ENCODE data around the gene MLLT3. TPM values are rescaled to one million over a fixed set of nuclear protein-coding genes. Genes with fewer than 3 reads are reported as not detected.

Gene MLLT3
- total and polyA plus RNA-seq, 8 donors: 6.5 to 48.7 (median 24.4) TPM

DNA sequence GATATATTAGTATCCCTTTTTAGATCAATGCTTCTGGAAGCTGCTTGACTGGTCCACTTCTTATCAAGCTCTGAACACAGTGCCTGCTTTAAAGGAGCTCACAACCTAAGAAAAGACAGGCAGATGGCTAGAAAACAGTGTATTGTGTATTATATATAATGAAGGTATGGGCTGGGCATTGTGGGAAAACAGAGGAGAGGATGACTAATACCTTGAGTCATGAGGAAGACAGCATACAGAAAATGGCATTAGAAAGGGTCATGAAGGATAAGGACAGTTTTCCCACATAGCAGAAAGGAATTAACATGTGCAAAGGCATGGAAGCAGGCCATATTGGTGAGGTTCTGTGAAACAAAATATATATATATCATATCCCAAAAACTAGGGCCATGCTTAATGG, 309.6 kb downstream of the MLLT3 start:
- no peak for DNase-seq
- peaks cover 0 to 3% (median 0%) of the 10 kb centered on the region in 3 donors for H3K27me3 ChIP-seq
- peaks cover 0 to 6% (median 0%) of the 10 kb centered on the region in 4 donors for H3K4me1 ChIP-seq
- intact Hi-C loops (cut with DNase I; ENCODE audit: low total_unique reads): no loop called here
- H3K4me3 ChIP-seq: no peak overlapping the region
- TF ChIP-seq EP300 (IDR thresholded peaks at IDR 0.05): no peak
- no peak for TF ChIP-seq POLR2A (IDR thresholded peaks at IDR 0.05)
- TF ChIP-seq POLR2AphosphoS5 (IDR thresholded peaks at IDR 0.05): no peak
- TF ChIP-seq CTCF (IDR thresholded peaks at IDR 0.05): no peak
- no peaks in the 10 kb centered on the region for H3K9me3 ChIP-seq
- no peak overlapping the region for H3K27ac ChIP-seq
- no peaks in the 10 kb centered on the region for H3K36me3 ChIP-seq

DNA sequence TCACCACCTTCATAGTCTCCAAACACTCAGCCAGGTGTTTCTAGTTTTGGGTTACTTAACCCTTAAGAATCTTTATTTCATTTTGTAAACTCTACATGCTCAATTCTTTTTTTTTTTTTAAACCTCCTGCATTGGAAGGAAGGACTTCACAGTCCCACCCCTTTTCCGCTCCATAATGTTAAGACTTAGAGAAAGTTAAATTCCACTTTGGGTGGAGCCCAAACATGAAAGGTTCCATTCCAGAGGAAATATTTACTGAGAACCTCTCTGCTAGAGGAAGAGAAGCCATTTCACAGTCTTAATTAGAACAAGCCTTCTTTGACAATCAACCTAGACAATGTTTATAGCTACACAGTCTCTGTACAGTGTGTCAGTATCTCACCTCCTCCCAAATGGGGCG, 312.3 kb downstream of the MLLT3 start:
- H3K27ac ChIP-seq: no peak overlapping the region
- H3K9me3 ChIP-seq: no peaks in the 10 kb centered on the region
- intact Hi-C loops (cut with DNase I; ENCODE audit: low total_unique reads): no loop called here
- H3K36me3 ChIP-seq: no peaks in the 10 kb centered on the region
- peaks cover 0 to 4% (median 0%) of the 10 kb centered on the region in 3 donors for H3K27me3 ChIP-seq
- H3K4me1 ChIP-seq: peaks cover 0 to 6% (median 0%) of the 10 kb centered on the region in 4 donors
- DNase-seq: no peak
- TF ChIP-seq POLR2A (IDR thresholded peaks at IDR 0.05) (no peak), POLR2AphosphoS5 (IDR thresholded peaks at IDR 0.05) (no peak), CTCF (IDR thresholded peaks at IDR 0.05) (no peak), EP300 (IDR thresholded peaks at IDR 0.05) (no peak)
- 76 to 93% (median 83%) methylated on average over 2 of the region's 2 CpGs for WGBS, 5 donors
- no peak overlapping the region for H3K4me3 ChIP-seq

DNA sequence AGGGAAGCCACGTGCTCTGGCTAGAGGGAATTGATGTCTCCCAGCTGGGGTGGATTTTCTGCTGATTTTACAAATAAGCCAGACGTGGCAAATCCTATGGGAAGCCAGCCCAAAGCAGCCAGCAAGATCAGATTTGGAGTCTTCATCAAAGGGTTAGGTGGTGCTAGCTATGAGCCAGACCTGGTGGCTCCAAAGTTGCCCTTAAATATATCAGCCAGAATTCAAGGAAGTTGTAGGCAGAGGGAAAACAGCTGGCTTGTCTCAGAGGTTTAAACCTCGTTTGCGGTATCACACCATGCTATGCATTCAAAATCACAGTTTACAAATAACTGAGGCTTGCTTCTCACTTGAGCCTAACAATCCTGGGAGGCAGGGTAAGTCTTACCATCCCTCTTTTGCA, 313.2 kb downstream of the MLLT3 start:
- peaks cover 0 to 4% (median 0%) of the 10 kb centered on the region in 3 donors for H3K27me3 ChIP-seq
- 50 to 71% (median 52%) methylated on average over 4 of the region's 4 CpGs for WGBS, 5 donors
- intact Hi-C loops (cut with DNase I; ENCODE audit: low total_unique reads): no loop called here
- no peaks in the 10 kb centered on the region for H3K9me3 ChIP-seq
- no peak overlapping the region for H3K4me3 ChIP-seq
- no peak overlapping the region for H3K27ac ChIP-seq
- TF ChIP-seq EP300 (IDR thresholded peaks at IDR 0.05): no peak
- no peak for TF ChIP-seq POLR2AphosphoS5 (IDR thresholded peaks at IDR 0.05)
- no peak for TF ChIP-seq CTCF (IDR thresholded peaks at IDR 0.05)
- TF ChIP-seq POLR2A (IDR thresholded peaks at IDR 0.05): no peak
- H3K36me3 ChIP-seq: no peaks in the 10 kb centered on the region
- H3K4me1 ChIP-seq: peaks cover 0 to 6% (median 0%) of the 10 kb centered on the region in 4 donors
- DNase-seq: peak in 1 of 2 donors; percentile 47

DNA sequence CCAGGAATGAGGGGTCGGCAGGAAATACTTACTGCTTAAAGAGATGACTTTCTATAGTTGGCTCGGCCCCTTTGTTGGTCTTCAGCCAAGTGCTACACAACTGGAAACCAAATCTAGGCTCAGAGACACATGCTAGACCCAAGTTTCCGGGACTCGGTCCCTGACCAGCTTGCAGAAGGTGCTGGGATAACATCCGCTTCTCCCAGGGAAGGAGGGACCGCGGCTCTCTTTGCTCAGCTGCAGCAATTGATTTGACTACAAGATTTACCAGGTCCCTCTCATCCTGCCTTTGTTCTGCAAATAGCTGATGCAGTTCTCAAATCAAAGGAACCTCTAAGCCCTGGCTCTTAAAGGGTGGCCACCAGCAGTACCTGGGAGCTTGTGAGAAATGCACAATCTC, 314.7 kb downstream of the MLLT3 start:
- Histone ChIP-seq H3K36me3 (no peaks in the 10 kb centered on the region), H3K9me3 (no peaks in the 10 kb centered on the region), H3K4me3 (no peak overlapping the region), H3K27me3 (peaks cover 0 to 4% (median 0%) of the 10 kb centered on the region in 3 donors), H3K27ac (no peak overlapping the region), H3K4me1 (peaks cover 0 to 6% (median 0%) of the 10 kb centered on the region in 4 donors)
- intact Hi-C loops (cut with DNase I; ENCODE audit: low total_unique reads): no loop called here
- peak in 1 of 2 donors; percentile 38 for DNase-seq
- TF ChIP-seq POLR2A (IDR thresholded peaks at IDR 0.05): no peak
- 33 to 49% (median 39%) methylated on average over 7 of the region's 7 CpGs for WGBS, 5 donors

DNA sequence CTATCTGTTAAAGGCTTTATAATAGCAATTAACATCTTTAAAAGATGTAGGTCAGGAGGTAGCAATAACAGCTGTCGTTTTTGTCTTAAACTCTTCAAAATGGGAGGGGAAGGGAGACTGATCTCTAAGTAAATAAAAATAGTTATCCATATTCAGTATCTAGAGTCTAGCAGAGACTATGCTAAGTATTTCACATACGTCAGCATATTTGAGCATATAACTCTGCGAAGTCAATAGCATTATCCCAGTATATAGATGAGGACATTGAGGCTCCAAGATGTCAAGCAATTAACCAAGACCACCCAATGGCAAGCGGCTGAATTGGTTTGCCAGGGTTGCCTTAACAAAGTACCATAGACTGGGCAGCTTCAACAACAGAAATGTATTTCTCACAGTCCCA, 316.8 kb downstream of the MLLT3 start:
- Histone ChIP-seq H3K27ac (no peak overlapping the region), H3K4me1 (peaks cover 0 to 6% (median 0%) of the 10 kb centered on the region in 4 donors), H3K27me3 (peaks cover 0 to 4% (median 0%) of the 10 kb centered on the region in 3 donors), H3K9me3 (no peaks in the 10 kb centered on the region), H3K36me3 (no peaks in the 10 kb centered on the region), H3K4me3 (no peak overlapping the region)
- TF ChIP-seq CTCF (IDR thresholded peaks at IDR 0.05) (no peak), POLR2A (IDR thresholded peaks at IDR 0.05) (no peak), POLR2AphosphoS5 (IDR thresholded peaks at IDR 0.05) (no peak), EP300 (IDR thresholded peaks at IDR 0.05) (no peak)
- WGBS, 5 donors: 87 to 93% (median 92%) methylated on average over 4 of the region's 4 CpGs
- no peak for DNase-seq
- intact Hi-C loops (cut with DNase I; ENCODE audit: low total_unique reads): no loop called here
